Vagina (tissue), 2 donors: ENCODE measurements around the gene SIGMAR1.

Source experiments
- POLR2A ChIP-seq, 2 donors: fragments of 450-650 bp; IDR thresholded peaks; one replicate each; pipeline ENCODE4 v1.6.1; 2017; ENCODE audit warnings: antibody characterized with exemption in 2 of 2, mild to moderate bottlenecking in 2 of 2, moderate library complexity in 2 of 2
- TF ChIP-seq, protein P1 (sequence below), 3 experiments: fragments of 450-650 bp in 2 of 3; fragments of 200-600 bp in 1 of 3; sonication (generic) in 1 of 3; IDR thresholded peaks; one replicate each; pipeline ENCODE4 v1.5.1; 2017 to 2019; ENCODE audit warnings: antibody characterized with exemption in 3 of 3, mild to moderate bottlenecking in 2 of 3, moderate library complexity in 2 of 3

- TF ChIP-seq, protein P1, sequence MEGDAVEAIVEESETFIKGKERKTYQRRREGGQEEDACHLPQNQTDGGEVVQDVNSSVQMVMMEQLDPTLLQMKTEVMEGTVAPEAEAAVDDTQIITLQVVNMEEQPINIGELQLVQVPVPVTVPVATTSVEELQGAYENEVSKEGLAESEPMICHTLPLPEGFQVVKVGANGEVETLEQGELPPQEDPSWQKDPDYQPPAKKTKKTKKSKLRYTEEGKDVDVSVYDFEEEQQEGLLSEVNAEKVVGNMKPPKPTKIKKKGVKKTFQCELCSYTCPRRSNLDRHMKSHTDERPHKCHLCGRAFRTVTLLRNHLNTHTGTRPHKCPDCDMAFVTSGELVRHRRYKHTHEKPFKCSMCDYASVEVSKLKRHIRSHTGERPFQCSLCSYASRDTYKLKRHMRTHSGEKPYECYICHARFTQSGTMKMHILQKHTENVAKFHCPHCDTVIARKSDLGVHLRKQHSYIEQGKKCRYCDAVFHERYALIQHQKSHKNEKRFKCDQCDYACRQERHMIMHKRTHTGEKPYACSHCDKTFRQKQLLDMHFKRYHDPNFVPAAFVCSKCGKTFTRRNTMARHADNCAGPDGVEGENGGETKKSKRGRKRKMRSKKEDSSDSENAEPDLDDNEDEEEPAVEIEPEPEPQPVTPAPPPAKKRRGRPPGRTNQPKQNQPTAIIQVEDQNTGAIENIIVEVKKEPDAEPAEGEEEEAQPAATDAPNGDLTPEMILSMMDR (IDR thresholded peaks at IDR 0.05), result no peak
- no peak for TF ChIP-seq POLR2A (IDR thresholded peaks at IDR 0.05)
These were observed 13.2 kb upstream of the SIGMAR1 start for GRCh38 chr9:34650816-34651215.
